Raji (cell line): ENCODE results near the gene ITGB6.

ENCODE experiments used
- POLR2A ChIP-seq: IDR thresholded peaks from 2 replicates; pipeline ENCODE4 v1.6.1; 2011; ENCODE audit warnings: low read depth, low read length, control low read depth; ENCODE audit not compliant: insufficient read depth

ITGB6 gene

DNA sequence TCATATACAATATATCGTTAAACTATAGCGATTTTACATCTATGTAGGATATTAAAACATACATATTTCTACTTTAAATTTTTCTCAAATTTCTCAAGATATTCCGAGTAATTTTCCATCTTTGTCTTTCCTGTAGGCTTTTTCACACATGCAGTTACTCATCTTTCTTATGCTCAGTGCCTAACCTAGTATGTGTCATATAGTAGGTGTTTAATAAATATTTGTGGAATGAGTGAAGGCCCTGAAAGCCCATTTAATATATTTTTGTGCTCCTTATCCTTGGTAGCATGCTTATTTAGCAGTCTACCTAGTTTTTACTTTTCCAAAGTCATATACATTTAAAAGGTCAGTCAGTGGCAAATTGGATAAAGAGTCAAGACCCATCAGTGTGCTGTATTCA lies 67.3 kb downstream of the ITGB6 start:
- no peak for TF ChIP-seq POLR2A

DNA sequence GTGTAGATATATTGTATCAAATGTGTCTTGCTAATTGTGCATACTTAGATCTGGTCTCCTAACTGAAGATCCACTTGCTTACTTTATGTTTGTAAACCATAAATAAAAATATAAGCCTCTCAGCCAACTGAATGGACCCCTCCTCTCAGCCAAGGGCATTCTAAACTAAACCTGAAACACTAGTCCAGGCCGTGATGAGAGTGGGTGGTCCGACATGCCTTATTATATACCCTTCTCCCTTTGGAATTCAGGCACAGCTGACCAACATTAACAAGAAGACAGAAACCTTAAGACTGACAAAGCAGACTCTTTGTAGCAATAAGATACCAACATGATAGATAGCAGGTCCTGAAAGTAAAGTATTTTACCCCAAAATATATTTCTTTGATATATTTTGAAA lies 73.3 kb downstream of the ITGB6 start:
- no peak for TF ChIP-seq POLR2A

- no peak for TF ChIP-seq POLR2A
These were observed 73.8 kb downstream of the ITGB6 start for GRCh38 chr2:160126315-160126714.

- TF ChIP-seq POLR2A, result no peak
These were observed 74.2 kb downstream of the ITGB6 start for GRCh38 chr2:160125828-160126227.

DNA sequence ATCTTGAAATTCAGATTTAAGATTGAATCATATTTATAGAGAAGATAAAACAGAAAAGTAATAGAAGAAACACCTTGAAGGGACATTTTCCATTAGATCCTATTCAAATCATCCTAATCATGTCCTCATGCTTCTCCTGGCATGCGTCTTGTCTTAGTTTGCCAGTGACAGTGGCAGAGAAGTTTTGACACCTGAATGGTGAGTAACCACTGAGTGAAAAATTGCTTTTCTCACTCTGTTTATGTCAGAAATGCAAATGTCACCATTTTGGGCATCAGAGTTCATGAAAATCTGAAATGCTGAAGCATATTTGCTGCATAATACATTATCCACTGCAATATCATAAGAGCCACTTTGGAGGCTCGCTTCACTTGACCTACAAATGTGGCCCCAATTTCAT lies 74.7 kb downstream of the ITGB6 start:
- TF ChIP-seq POLR2A, result no peak

DNA sequence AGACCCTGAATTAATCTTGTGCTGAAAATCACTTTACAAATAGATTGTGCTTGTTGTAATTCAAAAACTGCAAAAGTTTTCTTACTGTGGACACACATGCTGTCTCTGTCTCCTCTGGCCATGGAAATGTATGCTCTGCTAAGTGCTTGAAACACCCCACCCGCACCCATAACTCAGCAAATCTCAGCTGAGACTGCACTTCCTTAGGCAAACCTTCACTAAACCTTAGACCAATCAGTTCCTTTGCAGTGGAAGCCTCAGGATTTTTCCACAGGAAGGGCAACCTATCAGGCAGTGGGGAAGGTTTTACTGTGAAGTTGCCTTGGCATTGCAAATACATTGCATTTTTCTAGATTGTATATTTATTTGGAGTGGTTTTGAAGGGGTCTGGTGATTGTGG lies 75.5 kb downstream of the ITGB6 start:
- no peak for TF ChIP-seq POLR2A

GRCh38 chr2:160114020-160114419 lies 86.1 kb downstream of the ITGB6 start:
- TF ChIP-seq POLR2A, result no peak

GRCh38 chr2:160111951-160112798 lies 87.9 kb downstream of the ITGB6 start:
- TF ChIP-seq POLR2A, result no peak

DNA sequence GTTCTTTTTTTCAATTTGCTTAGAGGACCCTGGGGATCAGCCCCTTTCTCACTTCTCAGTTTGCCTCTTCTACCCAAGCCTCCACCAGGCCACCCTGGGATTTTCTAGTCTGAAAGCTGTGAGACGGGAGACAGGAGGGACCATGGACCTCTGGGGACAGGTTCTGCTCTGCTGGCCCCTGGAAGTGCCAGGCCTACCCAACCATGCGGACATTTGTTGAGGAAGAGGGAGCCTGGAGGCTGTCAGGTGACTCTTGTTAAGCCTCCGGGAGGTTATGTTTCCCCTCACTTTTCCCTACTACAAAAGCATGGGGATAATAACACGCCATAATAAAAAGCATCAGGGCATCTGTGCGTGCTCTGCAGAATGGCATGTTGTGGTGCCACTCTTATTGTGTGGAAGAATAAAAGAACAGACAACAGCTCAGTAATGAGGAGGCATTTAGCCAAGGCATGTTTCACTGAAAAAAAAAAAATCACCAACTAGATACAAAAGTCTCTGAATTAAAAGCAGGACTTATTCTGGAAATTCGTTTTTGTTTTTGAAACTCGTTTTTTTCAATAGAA lies 89.3 kb downstream of the ITGB6 start:
- TF ChIP-seq POLR2A, result no peak

GRCh38 chr2:160109939-160110673 lies 90.0 kb downstream of the ITGB6 start:
- no peak for TF ChIP-seq POLR2A

GRCh38 chr2:160109243-160109642 lies 90.8 kb downstream of the ITGB6 start:
- TF ChIP-seq POLR2A, result no peak

- no peak for TF ChIP-seq POLR2A
These were observed 91.4 kb downstream of the ITGB6 start for GRCh38 chr2:160108646-160109045.

DNA sequence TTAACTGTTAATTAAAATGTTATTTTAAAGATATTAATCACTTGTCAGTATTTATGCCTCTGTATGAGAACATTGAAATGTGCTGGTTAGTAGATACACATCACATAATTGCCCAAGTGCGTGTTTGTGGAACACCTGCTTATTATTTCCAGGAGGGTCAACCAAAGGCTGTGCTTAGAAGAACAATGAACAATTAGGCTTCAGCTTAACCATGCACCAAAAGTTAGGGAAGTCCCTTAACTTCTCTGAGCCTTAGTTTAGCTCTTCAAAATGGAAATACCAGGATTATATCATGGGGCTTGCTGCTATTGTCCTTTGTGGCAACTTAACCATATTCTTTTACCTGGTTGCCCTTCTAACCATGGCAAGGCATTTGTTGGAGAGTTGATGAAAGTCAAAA lies 94.7 kb downstream of the ITGB6 start:
- no peak for TF ChIP-seq POLR2A

DNA sequence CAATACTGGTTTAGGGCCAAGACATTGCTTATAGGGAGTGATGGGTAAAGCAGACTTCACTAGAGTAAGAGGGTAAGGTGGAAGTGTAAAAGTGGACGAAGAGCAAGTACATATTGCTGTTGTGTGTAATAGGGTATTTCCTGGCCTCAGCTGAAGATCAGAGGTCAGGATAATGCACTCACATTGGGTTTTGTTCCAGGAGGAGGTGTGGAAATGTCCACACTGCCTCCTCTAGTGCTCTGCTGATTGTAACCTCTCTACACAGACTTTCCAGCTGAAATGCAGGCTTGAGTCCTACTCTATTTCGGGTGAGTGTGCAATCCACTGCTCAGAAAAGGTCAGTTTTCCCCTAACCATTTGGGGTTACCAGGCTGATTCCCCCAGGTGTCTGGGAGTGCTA lies 96.0 kb downstream of the ITGB6 start:
- TF ChIP-seq POLR2A, result no peak

DNA sequence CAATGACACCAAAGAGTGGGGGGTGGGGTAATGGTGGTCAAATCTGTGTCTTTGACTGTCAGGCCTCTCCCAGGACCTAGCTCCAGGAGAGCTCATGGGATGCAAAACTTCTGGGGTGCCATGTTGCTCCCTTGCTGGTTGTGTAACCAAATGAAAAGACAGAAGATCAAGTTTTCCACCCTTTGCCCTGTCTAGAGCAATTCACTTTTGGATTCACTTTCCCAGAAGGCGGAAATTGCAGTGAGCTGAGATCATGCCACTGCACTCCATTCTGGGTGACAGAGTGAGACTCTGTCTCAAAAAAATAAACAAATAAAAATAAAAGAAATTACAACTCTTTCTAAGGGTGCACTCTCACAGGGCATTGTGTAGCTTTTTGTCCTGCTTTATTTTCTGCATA lies 102.7 kb downstream of the ITGB6 start:
- no peak for TF ChIP-seq POLR2A

DNA sequence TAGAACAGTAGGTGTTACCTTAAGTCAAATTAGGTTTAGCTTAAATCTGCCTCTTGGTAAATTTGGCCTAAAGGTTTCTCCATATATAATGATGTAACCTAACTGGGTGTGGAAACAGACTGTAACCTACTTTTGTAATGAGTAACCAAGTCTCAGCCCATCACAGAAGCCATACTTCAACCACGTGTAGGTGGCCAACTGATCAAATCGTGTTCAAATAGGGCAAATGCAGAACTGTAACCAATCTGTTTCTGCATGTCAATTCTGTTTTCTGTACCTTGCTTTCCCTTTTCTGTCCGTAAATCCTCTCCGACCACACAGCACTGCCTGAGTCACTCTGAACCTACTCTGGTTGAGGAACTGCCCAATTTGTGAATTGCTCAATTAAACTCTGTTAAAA lies 103.7 kb downstream of the ITGB6 start:
- no peak for TF ChIP-seq POLR2A
